Right lobe of liver (tissue), 4 donors: ENCODE measurements around the gene SLC28A1.

ENCODE experiments used
- POLR2A ChIP-seq: fragments of 450-650 bp; IDR thresholded peaks from one replicate; pipeline ENCODE4 v1.6.1; 2017; ENCODE audit warnings: antibody characterized with exemption, mild to moderate bottlenecking
- TF ChIP-seq, protein P1 (sequence below), 4 donors: fragments of 200-600 bp in 3 of 4; fragments of 450-650 bp in 1 of 4; IDR thresholded peaks; one replicate each; pipeline versions ENCODE4 v1.5.1 to v1.8.0; 2016 to 2022; ENCODE audit warnings: antibody characterized with exemption in 4 of 4, mild to moderate bottlenecking in 2 of 4
- donor health status: DM: no; HTN: no; CAD: no.
- donor health status: DM: no; HTN: no; CAD: no.
- donor health status: DM: no; HTN: yes; CAD: no.

GRCh38 chr15:84914909-84915605, 30.6 kb downstream of the SLC28A1 start:
- TF ChIP-seq POLR2A, result no peak
- TF ChIP-seq, protein P1, sequence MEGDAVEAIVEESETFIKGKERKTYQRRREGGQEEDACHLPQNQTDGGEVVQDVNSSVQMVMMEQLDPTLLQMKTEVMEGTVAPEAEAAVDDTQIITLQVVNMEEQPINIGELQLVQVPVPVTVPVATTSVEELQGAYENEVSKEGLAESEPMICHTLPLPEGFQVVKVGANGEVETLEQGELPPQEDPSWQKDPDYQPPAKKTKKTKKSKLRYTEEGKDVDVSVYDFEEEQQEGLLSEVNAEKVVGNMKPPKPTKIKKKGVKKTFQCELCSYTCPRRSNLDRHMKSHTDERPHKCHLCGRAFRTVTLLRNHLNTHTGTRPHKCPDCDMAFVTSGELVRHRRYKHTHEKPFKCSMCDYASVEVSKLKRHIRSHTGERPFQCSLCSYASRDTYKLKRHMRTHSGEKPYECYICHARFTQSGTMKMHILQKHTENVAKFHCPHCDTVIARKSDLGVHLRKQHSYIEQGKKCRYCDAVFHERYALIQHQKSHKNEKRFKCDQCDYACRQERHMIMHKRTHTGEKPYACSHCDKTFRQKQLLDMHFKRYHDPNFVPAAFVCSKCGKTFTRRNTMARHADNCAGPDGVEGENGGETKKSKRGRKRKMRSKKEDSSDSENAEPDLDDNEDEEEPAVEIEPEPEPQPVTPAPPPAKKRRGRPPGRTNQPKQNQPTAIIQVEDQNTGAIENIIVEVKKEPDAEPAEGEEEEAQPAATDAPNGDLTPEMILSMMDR (IDR thresholded peaks at IDR 0.05), result no peak
